Sciatic nerve (tissue), 2 donors: ENCODE measurements around the gene ATP10D. TPM values are rescaled to one million over a fixed set of nuclear protein-coding genes. Genes with fewer than 3 reads are reported as not detected.
A peak's percentile ranks its signal among the peaks of the same experiment; 100 is the strongest.
"Not testable (repeated sequence)": the region's sequence is repeated elsewhere in the genome, so short reads cannot be mapped to it uniquely, and the experiment has no call there.

Source experiments
- ATAC-seq: fragments of 200-7000 bp; cut with Tn5 transposase; one replicate; pipeline ENCODE4 v1.9.1; 2020; ENCODE audit warnings: mild to moderate bottlenecking, moderate library complexity
- DNase-seq: peaks from one replicate; pipeline ENCODE4 v3.0.0-alpha.2; 2020; ENCODE audit warnings: low spot score
- intact Hi-C: fragments of 100-400 bp; cut with DNase I; formaldehyde crosslinking; loops from one replicate; pipeline ENCODE4 v1.14.2; 2022
- total RNA-seq: library from RNA; stranded (reverse); fragmentation: NEBNext Ultra II Directional; extraction: Animal tissue kit (Norgen Biotek cat#: 25700); gene quantifications from one replicate; pipeline ENCODE4 v1.2.1, GENCODE V29; 2021
- donor health status: DM: no; HTN: no; CAD: no.
- donor health status: DM: no; HTN: no; CAD: no.

Gene ATP10D
- total RNA-seq, 1 donor from 2014 or later: 35.9 TPM

GRCh38 chr4:47531241-47531953 is 46.3 kb downstream of the ATP10D start:
- DNase-seq: no peak
- ATAC-seq: peak; percentile 79
- intact Hi-C loops: no loop called here

- DNase-seq: no peak
- ATAC-seq: no peak
- intact Hi-C loops: no loop called here
Measured at GRCh38 chr4:47531954-47532321, 46.9 kb downstream of the ATP10D start.

GRCh38 chr4:47532658-47533057 is 47.6 kb downstream of the ATP10D start:
- ATAC-seq: no peak
- no peak for DNase-seq
- intact Hi-C loops: no loop called here

GRCh38 chr4:47533689-47534347 is 48.7 kb downstream of the ATP10D start:
- DNase-seq (no peak), ATAC-seq (no peak)
- intact Hi-C loops: no loop called here

- intact Hi-C loops: no loop called here
- DNase-seq: no peak
- no peak for ATAC-seq
Measured at GRCh38 chr4:47534772-47535171, 49.7 kb downstream of the ATP10D start.

GRCh38 chr4:47535567-47536147 is 50.6 kb downstream of the ATP10D start:
- intact Hi-C loops: no loop called here
- ATAC-seq (no peak), DNase-seq (no peak)

GRCh38 chr4:47536966-47537365 is 51.9 kb downstream of the ATP10D start:
- no peak for ATAC-seq
- intact Hi-C loops: no loop called here

GRCh38 chr4:47538111-47538824 is 53.2 kb downstream of the ATP10D start:
- ATAC-seq (no peak), DNase-seq (no peak)
- intact Hi-C loops: no loop called here

More at GRCh38 chr4:47536966-47537365, 51.9 kb downstream of the ATP10D start:
- DNase-seq: no peak

- intact Hi-C loops: no loop called here
- ATAC-seq: no peak
- DNase-seq: no peak
Measured at GRCh38 chr4:47538825-47539154, 53.7 kb downstream of the ATP10D start.

GRCh38 chr4:47542640-47543039 is 57.6 kb downstream of the ATP10D start:
- ATAC-seq, intact Hi-C loops, DNase-seq: not testable (repeated sequence)

- DNase-seq (no peak), ATAC-seq (no peak)
- intact Hi-C loops: no loop called here
Measured at GRCh38 chr4:47543331-47543730, 58.3 kb downstream of the ATP10D start.

- intact Hi-C loops, DNase-seq, ATAC-seq: not testable (repeated sequence)
Measured at GRCh38 chr4:47550357-47550756, 65.3 kb downstream of the ATP10D start.

- ATAC-seq (no peak), DNase-seq (no peak)
- intact Hi-C loops: no loop called here
Measured at GRCh38 chr4:47550899-47551548, 65.9 kb downstream of the ATP10D start.

GRCh38 chr4:47551682-47552081 is 66.6 kb downstream of the ATP10D start:
- DNase-seq (no peak), ATAC-seq (no peak)
- intact Hi-C loops: no loop called here

GRCh38 chr4:47553329-47554125 is 68.5 kb downstream of the ATP10D start:
- intact Hi-C loops: no loop called here
- DNase-seq (no peak), ATAC-seq (peak; percentile 55)

- DNase-seq, ATAC-seq, intact Hi-C loops: not testable (repeated sequence)
Measured at GRCh38 chr4:47555920-47556319, 70.8 kb downstream of the ATP10D start.

GRCh38 chr4:47557255-47557654 is 72.2 kb downstream of the ATP10D start:
- ATAC-seq: no peak

GRCh38 chr4:47560682-47561081 is 75.6 kb downstream of the ATP10D start:
- intact Hi-C loops: no loop called here
- ATAC-seq: no peak
- no peak for DNase-seq

More at GRCh38 chr4:47557255-47557654, 72.2 kb downstream of the ATP10D start:
- intact Hi-C loops: no loop called here
- DNase-seq: no peak
